GM13977 (cell line): ENCODE results near the gene KCNE4.

Experiments used
- DNase-seq: peaks from one replicate; pipeline ENCODE4 v3.0.0; 2012; ENCODE audit warnings: low spot score
- CTCF ChIP-seq: IDR thresholded peaks from 2 replicates; pipeline ENCODE4 v1.5.1; 2012; ENCODE audit warnings: mild to moderate bottlenecking, control low read depth; ENCODE audit not compliant: insufficient read depth; ENCODE audit errors: extremely low read depth, missing control alignments
- in situ Hi-C: fragments of 300-500 bp; cut with MboI; formaldehyde crosslinking; loops from one replicate; pipeline ENCODE4 v1.12.0; 2022; ENCODE audit warnings: low sequenced_read_pairs, low pct_unique_long_range_greater_than_20kb, mixed read lengths, inconsistent platforms; ENCODE audit not compliant: unreplicated experiment

KCNE4 gene

GRCh38 chr2:223055140-223055539 lies 3.1 kb downstream of the KCNE4 start:
- TF ChIP-seq CTCF: no peak
- in situ Hi-C loops: no loop called here
- DNase-seq: no peak

DNA sequence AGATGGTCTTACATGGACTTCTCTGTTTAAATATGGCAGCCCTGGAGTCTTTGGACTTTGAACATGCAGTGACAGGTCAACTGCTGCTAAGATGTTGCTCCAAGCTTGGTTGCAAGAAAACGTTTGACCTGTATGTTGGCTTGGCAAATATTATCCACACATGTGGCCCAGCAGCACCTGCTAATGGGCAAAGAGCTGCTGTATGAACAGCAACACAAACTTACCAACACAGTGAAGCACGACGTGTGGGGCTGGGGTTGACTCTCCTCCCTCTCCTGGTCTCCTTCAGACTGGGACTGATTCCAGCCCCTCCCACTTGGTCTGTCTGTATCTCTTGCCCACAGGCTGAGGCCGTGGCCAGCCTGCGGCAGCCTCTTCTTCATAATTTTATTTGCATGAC lies 3.8 kb downstream of the KCNE4 start:
- no peak for TF ChIP-seq CTCF
- no peak for DNase-seq
- in situ Hi-C loops: no loop called here

DNA sequence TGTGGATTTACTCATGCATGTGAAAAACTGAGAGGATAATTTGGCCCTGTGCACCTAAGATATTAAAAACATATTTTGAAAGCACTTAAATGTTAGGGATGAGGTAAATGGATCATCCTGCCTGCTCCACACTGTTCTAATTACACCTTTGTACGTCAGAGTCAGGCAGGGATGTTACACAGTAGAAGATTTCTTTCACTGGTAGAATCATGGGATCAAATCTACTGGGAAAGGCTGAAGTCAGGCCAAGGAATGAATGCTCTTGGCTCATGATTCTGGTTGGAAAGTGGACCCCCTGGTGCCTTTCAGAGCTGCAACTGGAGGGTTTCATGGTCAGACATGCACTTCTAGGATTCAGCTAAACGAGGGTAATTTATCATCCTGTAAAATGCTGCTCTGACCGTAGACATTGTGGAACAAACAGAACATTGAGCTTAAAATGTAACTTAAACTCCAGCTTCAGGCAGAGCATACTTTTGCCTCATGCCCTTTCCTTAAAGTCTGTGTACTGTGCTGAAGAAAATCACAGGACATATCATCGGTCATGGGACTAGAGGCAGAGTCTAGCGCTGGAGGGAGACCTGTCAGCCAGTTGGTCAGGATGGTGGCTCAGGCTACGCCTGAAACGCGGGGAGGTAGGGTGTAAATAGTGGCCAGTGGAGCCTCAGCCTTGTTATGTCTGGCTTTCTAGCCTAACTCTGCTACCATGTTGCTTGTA lies 4.9 kb downstream of the KCNE4 start:
- DNase-seq: no peak
- in situ Hi-C loops: no loop called here
- no peak for TF ChIP-seq CTCF

DNA sequence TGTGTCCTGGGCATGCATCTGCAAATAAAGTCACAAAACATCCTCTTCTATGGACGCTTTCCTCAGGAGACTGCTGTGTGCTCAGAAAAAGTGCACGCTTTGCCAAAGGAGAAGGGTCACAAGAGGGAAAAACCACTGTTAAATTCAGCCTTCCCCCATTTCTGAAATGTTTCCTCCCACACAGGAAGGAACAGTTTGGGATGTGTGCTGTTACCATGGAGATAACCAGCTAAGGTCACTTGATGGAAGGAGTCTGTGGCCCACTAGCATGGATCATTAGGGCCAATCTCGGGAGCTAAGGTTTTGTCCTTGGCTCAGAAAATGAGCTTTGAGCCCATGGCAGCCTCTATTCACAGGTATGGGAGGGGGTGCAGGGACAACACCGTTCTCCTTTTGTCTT lies 5.6 kb downstream of the KCNE4 start:
- in situ Hi-C loops: no loop called here
- TF ChIP-seq CTCF: no peak
- no peak for DNase-seq

- in situ Hi-C loops: no loop called here
- no peak for TF ChIP-seq CTCF
- DNase-seq: no peak
Measured at GRCh38 chr2:223058952-223059716, 7.1 kb downstream of the KCNE4 start.

- DNase-seq: no peak
- in situ Hi-C loops: no loop called here
- TF ChIP-seq CTCF: no peak
Measured at GRCh38 chr2:223060201-223060825, 8.3 kb downstream of the KCNE4 start.
